Measurements from ENCODE around the gene SVOP.
"Not testable (repeated sequence)": the region's sequence is repeated elsewhere in the genome, so short reads cannot be mapped to it uniquely, and the experiment has no call there.

SVOP gene

GRCh38 chr12:109020796-109021380 is at the start of gene SVOP:
TSS of gene SVOP (minus strand) at chr12:109021068. CDS start at chr12:109020868, 200 bp downstream.
- DNase-seq, result peak; percentile 82

- DNase-seq, result no peak
Observed at GRCh38 chr12:109069307-109070271, 48.7 kb upstream of the SVOP start.

- DNase-seq, result no peak
Observed at GRCh38 chr12:109065853-109066193, 45.0 kb upstream of the SVOP start.

- DNase-seq, result no peak
Observed at GRCh38 chr12:109065154-109065852, 44.4 kb upstream of the SVOP start.

GRCh38 chr12:109064143-109064542 is 43.3 kb upstream of the SVOP start:
- no peak for DNase-seq

GRCh38 chr12:109058773-109059172 is 37.9 kb upstream of the SVOP start:
- DNase-seq, result no peak

- no peak for DNase-seq
Observed at GRCh38 chr12:109057376-109057775, 36.5 kb upstream of the SVOP start.

- no peak for DNase-seq
Observed at GRCh38 chr12:109056891-109057290, 36.0 kb upstream of the SVOP start.

- no peak for DNase-seq
Observed at GRCh38 chr12:109054520-109054919, 33.7 kb upstream of the SVOP start.

- DNase-seq, result not testable (repeated sequence)
Observed at GRCh38 chr12:109054124-109054513, 33.3 kb upstream of the SVOP start.

GRCh38 chr12:109053382-109054123 is 32.7 kb upstream of the SVOP start:
- no peak for DNase-seq

- peak; percentile 69 for DNase-seq
Observed at GRCh38 chr12:109052414-109053323, 31.8 kb upstream of the SVOP start, which contains the start of gene USP30. TSS of gene USP30 (plus strand) at chr12:109052576. CDS start at chr12:109052679, 103 bp downstream.

- DNase-seq, result no peak
Observed at GRCh38 chr12:109052097-109052413, 31.2 kb upstream of the SVOP start.

- not testable (repeated sequence) for DNase-seq
Observed at GRCh38 chr12:109049794-109050193, 28.9 kb upstream of the SVOP start.

GRCh38 chr12:109048706-109049105 is 27.8 kb upstream of the SVOP start:
- not testable (repeated sequence) for DNase-seq

- DNase-seq, result no peak
Observed at GRCh38 chr12:109047081-109047805, 26.4 kb upstream of the SVOP start.

- DNase-seq, result no peak
Observed at GRCh38 chr12:109044241-109044640, 23.4 kb upstream of the SVOP start.

- no peak for DNase-seq
Observed at GRCh38 chr12:109036975-109037374, 16.1 kb upstream of the SVOP start.

- no peak for DNase-seq
Observed at GRCh38 chr12:109033239-109034196, 12.7 kb upstream of the SVOP start.

GRCh38 chr12:109029411-109029810 is 8.5 kb upstream of the SVOP start:
- peak; percentile 24 for DNase-seq

Measured in NCI-H226 (cell line).